Measurements from ENCODE around the gene HBG2. TPM values are rescaled to one million over a fixed set of nuclear protein-coding genes. Genes with fewer than 3 reads are reported as not detected.
A peak's percentile ranks its signal among the peaks of the same experiment; 100 is the strongest.

The HBG2 gene
- total and polyA plus RNA-seq, 9 of the 15 experiments (the other 6 are each of a cell fraction or from before 2014, with no cell fraction given), result 1,626 to 58,619 (median 10,515) TPM

DNA sequence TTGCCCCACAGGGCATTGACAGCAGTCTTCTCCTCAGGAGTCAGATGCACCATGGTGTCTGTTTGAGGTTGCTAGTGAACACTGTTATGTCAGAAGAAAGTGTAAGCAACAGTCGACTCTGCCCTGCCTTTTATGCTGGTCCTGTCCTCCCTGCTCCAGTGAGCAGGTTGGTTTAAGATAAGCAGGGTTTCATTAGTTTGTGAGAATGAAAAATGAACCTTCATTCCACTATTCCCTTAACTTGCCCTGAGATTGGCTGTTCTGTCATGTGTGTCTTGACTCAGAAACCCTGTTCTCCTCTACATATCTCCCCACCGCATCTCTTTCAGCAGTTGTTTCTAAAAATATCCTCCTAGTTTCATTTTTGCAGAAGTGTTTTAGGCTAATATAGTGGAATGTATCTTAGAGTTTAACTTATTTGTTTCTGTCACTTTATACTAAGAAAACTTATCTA lies 20.2 kb downstream of the HBG2 start, which contains the start of gene HBD (continued):
- TF ChIP-seq, protein P1, sequence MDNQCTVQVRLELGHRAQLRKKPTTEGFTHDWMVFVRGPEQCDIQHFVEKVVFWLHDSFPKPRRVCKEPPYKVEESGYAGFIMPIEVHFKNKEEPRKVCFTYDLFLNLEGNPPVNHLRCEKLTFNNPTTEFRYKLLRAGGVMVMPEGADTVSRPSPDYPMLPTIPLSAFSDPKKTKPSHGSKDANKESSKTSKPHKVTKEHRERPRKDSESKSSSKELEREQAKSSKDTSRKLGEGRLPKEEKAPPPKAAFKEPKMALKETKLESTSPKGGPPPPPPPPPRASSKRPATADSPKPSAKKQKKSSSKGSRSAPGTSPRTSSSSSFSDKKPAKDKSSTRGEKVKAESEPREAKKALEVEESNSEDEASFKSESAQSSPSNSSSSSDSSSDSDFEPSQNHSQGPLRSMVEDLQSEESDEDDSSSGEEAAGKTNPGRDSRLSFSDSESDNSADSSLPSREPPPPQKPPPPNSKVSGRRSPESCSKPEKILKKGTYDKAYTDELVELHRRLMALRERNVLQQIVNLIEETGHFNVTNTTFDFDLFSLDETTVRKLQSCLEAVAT (IDR thresholded peaks at IDR 0.05), result no peak
- TF ChIP-seq ELF2 (CRISPR knock-in tag; IDR thresholded peaks at IDR 0.05), result no peak
- TF ChIP-seq ZNF212 (CRISPR knock-in tag; IDR thresholded peaks at IDR 0.05), result no peak
- TF ChIP-seq, protein P2, sequence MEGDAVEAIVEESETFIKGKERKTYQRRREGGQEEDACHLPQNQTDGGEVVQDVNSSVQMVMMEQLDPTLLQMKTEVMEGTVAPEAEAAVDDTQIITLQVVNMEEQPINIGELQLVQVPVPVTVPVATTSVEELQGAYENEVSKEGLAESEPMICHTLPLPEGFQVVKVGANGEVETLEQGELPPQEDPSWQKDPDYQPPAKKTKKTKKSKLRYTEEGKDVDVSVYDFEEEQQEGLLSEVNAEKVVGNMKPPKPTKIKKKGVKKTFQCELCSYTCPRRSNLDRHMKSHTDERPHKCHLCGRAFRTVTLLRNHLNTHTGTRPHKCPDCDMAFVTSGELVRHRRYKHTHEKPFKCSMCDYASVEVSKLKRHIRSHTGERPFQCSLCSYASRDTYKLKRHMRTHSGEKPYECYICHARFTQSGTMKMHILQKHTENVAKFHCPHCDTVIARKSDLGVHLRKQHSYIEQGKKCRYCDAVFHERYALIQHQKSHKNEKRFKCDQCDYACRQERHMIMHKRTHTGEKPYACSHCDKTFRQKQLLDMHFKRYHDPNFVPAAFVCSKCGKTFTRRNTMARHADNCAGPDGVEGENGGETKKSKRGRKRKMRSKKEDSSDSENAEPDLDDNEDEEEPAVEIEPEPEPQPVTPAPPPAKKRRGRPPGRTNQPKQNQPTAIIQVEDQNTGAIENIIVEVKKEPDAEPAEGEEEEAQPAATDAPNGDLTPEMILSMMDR (IDR thresholded peaks at IDR 0.05 in 2 of 3, conservative IDR thresholded peaks at IDR 0.05 in 1 of 3; ENCODE audit: insufficient read depth in 2 of 3, low read depth in 1 of 3, low read length in 3 of 3), result no peak
- TF ChIP-seq, protein P3, sequence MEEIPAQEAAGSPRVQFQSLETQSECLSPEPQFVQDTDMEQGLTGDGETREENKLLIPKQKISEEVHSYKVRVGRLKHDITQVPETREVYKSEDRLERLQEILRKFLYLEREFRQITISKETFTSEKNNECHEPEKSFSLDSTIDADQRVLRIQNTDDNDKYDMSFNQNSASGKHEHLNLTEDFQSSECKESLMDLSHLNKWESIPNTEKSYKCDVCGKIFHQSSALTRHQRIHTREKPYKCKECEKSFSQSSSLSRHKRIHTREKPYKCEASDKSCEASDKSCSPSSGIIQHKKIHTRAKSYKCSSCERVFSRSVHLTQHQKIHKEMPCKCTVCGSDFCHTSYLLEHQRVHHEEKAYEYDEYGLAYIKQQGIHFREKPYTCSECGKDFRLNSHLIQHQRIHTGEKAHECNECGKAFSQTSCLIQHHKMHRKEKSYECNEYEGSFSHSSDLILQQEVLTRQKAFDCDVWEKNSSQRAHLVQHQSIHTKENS (CRISPR knock-in tag; IDR thresholded peaks at IDR 0.05), result no peak
- TF ChIP-seq HDAC1 (IDR thresholded peaks at IDR 0.05), result 0 out of 4 replicates have a peak, but pooled peaks of 1 of the 2 experiments have one; percentile 15
